Uterus (tissue), 4 donors: ENCODE measurements around the gene TIGD3. TPM values are rescaled to one million over a fixed set of nuclear protein-coding genes. Genes with fewer than 3 reads are reported as not detected.
A peak's percentile ranks its signal among the peaks of the same experiment; 100 is the strongest.

ENCODE experiments used
- DNase-seq, 2 donors: peaks; one replicate each; pipeline ENCODE4 v3.0.0-alpha.2; 2019 to 2020
- H3K27ac ChIP-seq, 2 donors: fragments of 200-600 bp; sonication (generic); 1 replicate in 1 of 2; 2 replicates in 1 of 2; pipeline ENCODE4 v1.5.1; 2016 to 2018
- H3K27me3 ChIP-seq, 2 donors: fragments of 200-600 bp; sonication (generic); one replicate each; pipeline ENCODE4 v1.5.1; 2018 to 2019; ENCODE audit warnings: control low read depth in 1 of 2
- H3K36me3 ChIP-seq, 2 donors: fragments of 200-600 bp; sonication (generic); one replicate each; pipeline ENCODE4 v1.5.1; 2019; ENCODE audit warnings: control low read depth in 1 of 2
- H3K4me1 ChIP-seq, 2 donors: fragments of 200-600 bp; sonication (generic); one replicate each; pipeline ENCODE4 v1.5.1; 2018 to 2019; ENCODE audit warnings: control low read depth in 1 of 2
- H3K4me3 ChIP-seq, 2 donors: fragments of 200-600 bp; sonication (generic); 1 replicate in 1 of 2; 2 replicates in 1 of 2; pipeline ENCODE4 v1.5.1; 2018 to 2019; ENCODE audit warnings: mild to moderate bottlenecking in 1 of 2
- H3K9me3 ChIP-seq, 2 donors: fragments of 200-600 bp; sonication (generic); one replicate each; pipeline ENCODE4 v1.5.1; 2019; ENCODE audit warnings: control low read depth in 1 of 2
- CTCF ChIP-seq, 4 experiments: fragments of 200-600 bp in 2 of 4; fragments of 450-650 bp in 2 of 4; sonication (generic) in 2 of 4; IDR thresholded peaks; one replicate each; pipeline ENCODE4 v1.5.1; 2016 to 2019; ENCODE audit warnings: antibody characterized with exemption in 4 of 4, mild to moderate bottlenecking in 2 of 4, moderate library complexity in 1 of 4
- POLR2A ChIP-seq, 2 donors: fragments of 450-650 bp; IDR thresholded peaks; one replicate each; pipeline ENCODE4 v1.6.1; 2016; ENCODE audit warnings: antibody characterized with exemption in 2 of 2, mild to moderate bottlenecking in 1 of 2, moderate library complexity in 1 of 2
- intact Hi-C: fragments of 100-400 bp; cut with DNase I; formaldehyde crosslinking; loops from one replicate; pipeline ENCODE4 v1.15.1; 2023; ENCODE audit warnings: low total_unique reads
- total RNA-seq, 4 donors: library from RNA; depleted of rRNA in 3 of 4; stranded (reverse); fragments of >200 nt in 3 of 4; gene quantifications; one replicate each; pipeline versions ENCODE4 v1.1.0 to v1.2.4, GENCODE V29; 2014 to 2023
- donor health status: DM: yes; HTN: yes; CAD: no.

TIGD3 gene
- total RNA-seq, 4 donors from 2014 or later, result under 0.01 to 0.35 TPM; not detected in 2

DNA sequence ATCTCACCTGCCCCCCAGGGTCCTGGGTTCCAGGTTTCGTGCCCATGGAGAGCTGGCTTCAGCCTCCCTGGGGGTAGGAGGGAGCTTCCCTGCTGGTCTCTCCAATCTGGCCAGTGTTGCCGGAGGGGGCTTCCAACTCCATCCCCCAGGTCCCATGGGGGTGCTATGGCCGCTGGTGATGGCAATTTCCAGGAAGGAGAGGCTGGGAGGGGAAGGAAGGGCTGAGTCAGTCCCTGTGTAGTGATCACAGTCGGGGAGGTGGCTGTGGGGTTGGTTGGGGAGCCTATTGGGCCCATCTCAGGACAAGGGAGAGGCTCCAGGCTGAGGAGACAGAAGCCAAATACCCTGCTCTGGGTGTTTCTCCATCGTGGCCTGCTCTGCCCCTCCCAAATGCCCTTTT lies 45.5 kb upstream of the TIGD3 start:
- no peak for TF ChIP-seq POLR2A (IDR thresholded peaks at IDR 0.05)
- no peak for TF ChIP-seq CTCF (IDR thresholded peaks at IDR 0.05)
- Histone ChIP-seq H3K9me3 (no peaks in the 10 kb centered on the region), H3K4me1 (no peaks in the 10 kb centered on the region), H3K27me3 (no peaks in the 10 kb centered on the region), H3K27ac (peak overlapping the region in 1 of 2 donors; percentile 43), H3K4me3 (no peak overlapping the region), H3K36me3 (no peaks in the 10 kb centered on the region)
- intact Hi-C loops, result no loop called here
- DNase-seq, result no peak

DNA sequence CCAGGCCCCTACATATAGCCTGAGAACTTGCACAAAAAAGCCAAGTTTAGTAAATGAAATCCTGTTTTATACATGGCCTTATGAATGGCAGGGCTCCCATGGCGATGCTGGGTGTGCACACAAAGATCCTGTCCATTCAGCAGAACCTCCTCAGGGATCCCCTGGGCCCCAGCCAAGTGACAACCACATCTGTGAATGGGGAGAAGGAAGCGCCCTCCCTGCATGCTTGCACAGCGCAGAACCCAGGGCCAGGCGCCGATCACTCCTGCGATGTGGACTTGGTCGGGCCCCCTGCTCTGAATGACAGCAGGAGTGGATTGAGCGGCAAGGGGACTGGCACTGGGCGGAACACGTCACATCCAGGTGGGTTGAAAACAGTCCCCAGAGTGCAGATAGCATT lies 44.3 kb upstream of the TIGD3 start:
- no peak for DNase-seq
- H3K9me3 ChIP-seq, result no peaks in the 10 kb centered on the region
- no peaks in the 10 kb centered on the region for H3K27me3 ChIP-seq
- H3K36me3 ChIP-seq, result no peaks in the 10 kb centered on the region
- H3K27ac ChIP-seq, result no peak overlapping the region
- no peak overlapping the region for H3K4me3 ChIP-seq
- intact Hi-C loops, result no loop called here
- H3K4me1 ChIP-seq, result no peaks in the 10 kb centered on the region
- TF ChIP-seq CTCF (IDR thresholded peaks at IDR 0.05) (no peak), POLR2A (IDR thresholded peaks at IDR 0.05) (no peak)

DNA sequence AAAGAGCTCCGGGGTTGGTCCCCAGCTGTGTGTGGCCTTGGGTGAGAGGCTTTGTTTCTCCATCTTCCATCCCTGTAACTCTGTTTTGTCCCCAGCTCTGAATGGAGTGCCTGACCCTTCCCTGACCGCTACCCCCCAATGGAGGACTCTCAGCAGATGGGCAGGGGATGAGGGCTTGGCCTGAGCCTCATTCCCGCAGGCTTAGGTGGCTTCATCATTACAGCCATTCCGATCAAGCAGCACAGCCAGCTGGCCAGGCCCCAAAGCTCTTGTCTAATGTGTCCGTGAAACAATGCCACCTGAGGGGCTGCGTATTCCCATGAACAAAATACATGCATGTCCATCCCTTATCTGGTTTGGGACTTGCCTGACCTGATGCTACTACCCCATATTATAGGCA lies 43.8 kb upstream of the TIGD3 start:
- no peaks in the 10 kb centered on the region for H3K27me3 ChIP-seq
- H3K9me3 ChIP-seq, result no peaks in the 10 kb centered on the region
- TF ChIP-seq CTCF (IDR thresholded peaks at IDR 0.05), result no peak
- no peak for TF ChIP-seq POLR2A (IDR thresholded peaks at IDR 0.05)
- DNase-seq, result no peak
- H3K36me3 ChIP-seq, result no peaks in the 10 kb centered on the region
- no peaks in the 10 kb centered on the region for H3K4me1 ChIP-seq
- H3K4me3 ChIP-seq, result no peak overlapping the region
- no peak overlapping the region for H3K27ac ChIP-seq
- intact Hi-C loops, result no loop called here

- intact Hi-C loops, result no loop called here
- Histone ChIP-seq H3K9me3 (no peaks in the 10 kb centered on the region), H3K27ac (no peak overlapping the region), H3K4me3 (no peak overlapping the region), H3K27me3 (no peaks in the 10 kb centered on the region), H3K4me1 (no peaks in the 10 kb centered on the region), H3K36me3 (no peaks in the 10 kb centered on the region)
- no peak for DNase-seq
- TF ChIP-seq CTCF (IDR thresholded peaks at IDR 0.05), result no peak
- no peak for TF ChIP-seq POLR2A (IDR thresholded peaks at IDR 0.05)
Observed at GRCh38 chr11:65311170-65311678, 43.3 kb upstream of the TIGD3 start.

DNA sequence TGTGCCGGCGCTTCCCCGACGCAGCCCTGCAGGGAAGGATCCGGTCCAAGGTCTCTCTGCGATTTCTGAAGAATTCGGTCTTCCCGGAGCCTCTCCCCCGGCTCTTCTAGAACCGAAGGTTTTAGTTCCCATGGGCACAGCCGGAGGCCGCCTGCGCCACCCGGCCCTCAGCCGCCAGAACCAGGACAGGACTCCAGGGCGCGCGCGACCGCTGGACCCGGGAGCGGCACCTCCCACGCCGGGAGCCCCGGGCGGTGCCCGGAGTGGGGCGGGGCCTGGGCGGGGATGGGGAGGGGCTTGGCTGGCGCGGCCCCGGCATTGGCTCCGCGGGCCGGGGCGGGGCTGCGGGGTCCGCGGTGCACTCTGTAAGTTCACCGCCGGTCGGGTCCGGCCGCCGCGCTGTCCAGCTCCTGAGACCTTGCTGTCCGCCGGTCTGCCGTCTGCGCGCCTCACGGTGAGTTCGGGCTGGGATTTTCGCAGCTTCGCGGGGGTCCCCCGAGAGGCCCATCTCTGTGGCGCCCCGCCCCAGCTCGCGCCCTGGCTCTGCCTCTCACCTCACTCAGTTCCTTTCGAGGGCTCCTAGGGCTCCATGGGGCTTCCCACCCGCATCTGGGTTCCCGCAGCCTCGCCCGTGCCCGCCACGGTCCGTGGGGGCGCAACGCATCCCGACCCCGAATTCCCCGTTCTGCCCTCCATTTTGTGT lies 39.9 kb upstream of the TIGD3 start, which contains the start of gene CDC42EP2:
TSS of gene CDC42EP2 (plus strand) at position 366 of the 703 bp plus-strand sequence. CDS start 6,033 bp downstream, outside the sequence.
- Histone ChIP-seq H3K27ac (peak within 1 kb of the TSS; percentile 91 to 94), H3K9me3 (no peaks in the 10 kb centered on the region), H3K4me1 (no peaks in the 10 kb centered on the region), H3K27me3 (no peaks in the 10 kb centered on the region), H3K36me3 (no peaks in the 10 kb centered on the region), H3K4me3 (peak within 1 kb of the TSS; percentile 91 to 99)
- intact Hi-C loops, result loop anchor here (2.0 kb wide), 1 partner anchor 40 kb away; no protein-coding TSS in a partner anchor
- peak; percentile 86 to 93 for DNase-seq
- TF ChIP-seq POLR2A (IDR thresholded peaks at IDR 0.05) (peak; percentile 88 to 93), CTCF (IDR thresholded peaks at IDR 0.05) (peak in 3 of 4 experiments; percentile 3 to 57 (median 7))
